Sigmoid colon (tissue), 4 donors: ENCODE results near the gene DGKD.

Source experiments
- EP300 ChIP-seq, 4 donors: sonication (generic); formaldehyde crosslinking; IDR thresholded peaks; one replicate each; pipeline ENCODE4 v1.6.1; 2017; ENCODE audit warnings: antibody characterized with exemption in 4 of 4
- POLR2A ChIP-seq, 2 donors: fragments of 450-650 bp; IDR thresholded peaks; one replicate each; pipeline ENCODE4 v1.6.1; 2016; ENCODE audit warnings: antibody characterized with exemption in 2 of 2, mild to moderate bottlenecking in 2 of 2, moderate library complexity in 2 of 2
- POLR2AphosphoS5 ChIP-seq, 4 donors: sonication (generic); formaldehyde crosslinking; IDR thresholded peaks; one replicate each; pipeline ENCODE4 v1.6.1; 2017; ENCODE audit warnings: antibody characterized with exemption in 4 of 4
- TF ChIP-seq, protein P1 (sequence below), 4 experiments: fragments of 450-650 bp in 3 of 4; fragments of 200-600 bp in 1 of 4; IDR thresholded peaks; one replicate each; pipeline ENCODE4 v1.5.1; 2016 to 2019; ENCODE audit warnings: antibody characterized with exemption in 4 of 4, mild to moderate bottlenecking in 3 of 4, moderate library complexity in 2 of 4

DNA sequence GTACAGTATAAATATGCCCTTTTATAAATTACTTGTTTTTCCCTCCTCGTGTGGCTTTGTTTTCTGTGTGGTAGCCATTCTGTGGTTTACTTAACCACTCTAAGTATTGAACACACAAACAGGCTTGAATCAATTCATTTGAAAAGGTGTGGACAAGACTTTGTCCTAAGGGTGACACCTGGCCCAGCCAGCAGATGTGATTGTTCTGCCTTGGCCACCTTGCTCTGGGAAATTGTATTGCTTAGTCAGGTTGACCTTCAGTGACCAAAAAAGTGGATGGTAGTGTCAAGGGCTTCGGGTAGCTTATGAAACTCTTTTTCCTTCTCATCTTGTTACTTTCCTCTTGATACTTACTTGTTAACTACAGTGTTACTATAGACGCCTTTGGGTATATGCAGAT lies 61.9 kb downstream of the DGKD start:
- no peak for TF ChIP-seq POLR2A (IDR thresholded peaks at IDR 0.05)
- TF ChIP-seq, protein P1, sequence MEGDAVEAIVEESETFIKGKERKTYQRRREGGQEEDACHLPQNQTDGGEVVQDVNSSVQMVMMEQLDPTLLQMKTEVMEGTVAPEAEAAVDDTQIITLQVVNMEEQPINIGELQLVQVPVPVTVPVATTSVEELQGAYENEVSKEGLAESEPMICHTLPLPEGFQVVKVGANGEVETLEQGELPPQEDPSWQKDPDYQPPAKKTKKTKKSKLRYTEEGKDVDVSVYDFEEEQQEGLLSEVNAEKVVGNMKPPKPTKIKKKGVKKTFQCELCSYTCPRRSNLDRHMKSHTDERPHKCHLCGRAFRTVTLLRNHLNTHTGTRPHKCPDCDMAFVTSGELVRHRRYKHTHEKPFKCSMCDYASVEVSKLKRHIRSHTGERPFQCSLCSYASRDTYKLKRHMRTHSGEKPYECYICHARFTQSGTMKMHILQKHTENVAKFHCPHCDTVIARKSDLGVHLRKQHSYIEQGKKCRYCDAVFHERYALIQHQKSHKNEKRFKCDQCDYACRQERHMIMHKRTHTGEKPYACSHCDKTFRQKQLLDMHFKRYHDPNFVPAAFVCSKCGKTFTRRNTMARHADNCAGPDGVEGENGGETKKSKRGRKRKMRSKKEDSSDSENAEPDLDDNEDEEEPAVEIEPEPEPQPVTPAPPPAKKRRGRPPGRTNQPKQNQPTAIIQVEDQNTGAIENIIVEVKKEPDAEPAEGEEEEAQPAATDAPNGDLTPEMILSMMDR (IDR thresholded peaks at IDR 0.05), result no peak
- TF ChIP-seq POLR2AphosphoS5 (IDR thresholded peaks at IDR 0.05), result no peak
- no peak for TF ChIP-seq EP300 (IDR thresholded peaks at IDR 0.05)
